HG03196 (cell line): ENCODE data around the gene GNPTAB.
"Not testable (repeated sequence)": the region's sequence is repeated elsewhere in the genome, so short reads cannot be mapped to it uniquely, and the experiment has no call there.

ENCODE experiments used
- ATAC-seq: cut with Tn5 transposase; IDR thresholded peaks from one replicate; pipeline ENCODE4 v1.9.1; 2021; ENCODE audit not compliant: unreplicated experiment

Gene GNPTAB

GRCh38 chr12:101830367-101831325 is at the start of gene GNPTAB:
Gene GNPTAB (minus strand): TSS chr12:101830959. CDS start chr12:101830675, 284 bp downstream.
- ATAC-seq: peak; percentile 93

GRCh38 chr12:101878243-101878821 is 47.6 kb upstream of the GNPTAB start:
- no peak for ATAC-seq

- ATAC-seq: peak; percentile 20
These were observed 47.1 kb upstream of the GNPTAB start for GRCh38 chr12:101877806-101878242.

- ATAC-seq: peak; percentile 87
These were observed 46.4 kb upstream of the GNPTAB start, which contains the start of gene DRAM1 for GRCh38 chr12:101876861-101877805. Gene DRAM1 (plus strand): TSS chr12:101877580. CDS start chr12:101877790, 210 bp downstream.

GRCh38 chr12:101876322-101876860 is 45.6 kb upstream of the GNPTAB start:
- ATAC-seq: no peak

- no peak for ATAC-seq
These were observed 44.4 kb upstream of the GNPTAB start for GRCh38 chr12:101875162-101875561.

GRCh38 chr12:101870925-101871324 is 40.2 kb upstream of the GNPTAB start:
- ATAC-seq: no peak

- ATAC-seq: not testable (repeated sequence)
These were observed 36.9 kb upstream of the GNPTAB start for GRCh38 chr12:101867619-101868018.

GRCh38 chr12:101866615-101867373 is 36.0 kb upstream of the GNPTAB start:
- no peak for ATAC-seq

GRCh38 chr12:101863981-101864380 is 33.2 kb upstream of the GNPTAB start:
- no peak for ATAC-seq

GRCh38 chr12:101862245-101862644 is 31.5 kb upstream of the GNPTAB start:
- no peak for ATAC-seq

- not testable (repeated sequence) for ATAC-seq
These were observed 30.9 kb upstream of the GNPTAB start for GRCh38 chr12:101861688-101862087.

GRCh38 chr12:101859664-101860607 is 29.2 kb upstream of the GNPTAB start:
- ATAC-seq: peak; percentile 38

- ATAC-seq: no peak
These were observed 27.6 kb upstream of the GNPTAB start for GRCh38 chr12:101858361-101858760.

- peak; percentile 52 for ATAC-seq
These were observed 26.3 kb upstream of the GNPTAB start for GRCh38 chr12:101857043-101857558.

- peak; percentile 12 for ATAC-seq
These were observed 25.9 kb upstream of the GNPTAB start for GRCh38 chr12:101856614-101857013.

- ATAC-seq: no peak
These were observed 25.2 kb upstream of the GNPTAB start for GRCh38 chr12:101855976-101856375.

GRCh38 chr12:101855364-101855884 is 24.7 kb upstream of the GNPTAB start:
- ATAC-seq: no peak
